ENCODE measurements around the gene EFEMP2.

DNA sequence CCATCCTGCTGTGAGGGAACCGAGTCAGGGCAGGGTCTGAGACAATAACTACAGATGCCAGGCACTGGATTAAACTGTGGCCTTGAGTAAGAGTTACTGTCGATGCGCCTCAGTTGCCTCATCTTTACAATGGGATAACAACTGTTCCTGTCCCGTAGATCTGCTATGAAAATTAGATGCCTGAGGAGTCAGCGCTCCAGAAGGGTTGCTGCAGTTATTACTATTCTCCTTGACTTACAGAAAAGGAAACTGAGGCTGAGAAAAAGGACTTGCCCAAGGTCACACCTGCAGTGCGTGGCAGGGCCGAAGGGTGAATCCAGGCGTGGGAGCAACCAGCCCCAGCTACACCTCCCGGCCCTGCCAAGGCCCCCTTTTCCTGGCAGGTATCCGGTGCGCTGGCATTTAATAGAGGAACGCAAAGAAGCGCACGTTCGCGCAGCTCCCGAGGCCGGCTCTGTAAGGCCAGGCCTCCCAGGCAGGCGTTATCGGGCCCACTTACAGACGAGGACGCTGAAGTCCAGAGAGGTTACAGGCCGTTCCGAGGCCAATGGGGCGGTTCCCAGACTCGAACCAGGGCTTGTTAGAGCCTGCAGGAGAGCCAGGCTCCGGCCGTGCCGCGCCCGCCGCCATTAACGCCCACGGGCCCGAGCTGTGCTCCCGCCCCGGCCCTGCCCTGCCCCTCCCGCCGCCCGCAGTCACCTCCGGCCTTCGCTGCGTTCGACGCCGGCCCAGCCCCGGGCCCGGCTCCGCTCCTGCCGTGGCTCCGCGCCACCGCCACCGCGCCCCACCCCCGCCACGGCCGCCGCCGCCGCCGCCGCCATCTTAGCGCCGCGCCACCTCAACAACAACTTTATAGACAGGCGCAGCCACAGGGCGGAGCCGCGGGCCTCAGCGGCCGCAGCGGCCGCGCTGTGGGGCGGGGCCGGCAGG is 45.9 kb upstream of the EFEMP2 start, which contains the start of gene C11orf68:
- TF ChIP-seq PPARA (CRISPR knock-in tag; IDR thresholded peaks at IDR 0.05; ENCODE audit: borderline replicate concordance) (no peak), ARNTL (CRISPR knock-in tag; IDR thresholded peaks at IDR 0.05; ENCODE audit: borderline replicate concordance, low read depth) (no peak), RARB (CRISPR knock-in tag; IDR thresholded peaks at IDR 0.05) (no peak)
